ENCODE results near the gene AVPR1B.

Gene AVPR1B

GRCh38 chr1:206111271-206111927 is 5.8 kb downstream of the AVPR1B start:
- DNase-seq = no peak

DNA sequence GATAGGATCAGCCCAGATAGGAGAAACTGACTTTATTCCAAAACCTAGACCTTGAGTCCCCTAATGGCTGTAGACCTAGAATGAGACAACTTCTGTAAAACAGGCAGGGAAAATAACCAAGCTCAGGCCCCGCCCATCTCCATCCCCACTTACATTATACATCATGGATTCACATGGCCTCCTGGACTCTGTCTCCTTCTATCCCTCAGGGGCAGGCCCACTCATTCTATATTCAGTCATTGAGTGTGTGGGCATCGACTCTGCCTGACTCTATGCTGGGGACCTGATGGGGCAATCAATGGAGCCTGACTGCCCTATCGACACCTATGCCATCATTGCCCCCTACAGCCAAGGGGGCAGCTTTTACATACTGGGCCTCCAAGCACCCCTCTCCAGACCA is 6.4 kb downstream of the AVPR1B start:
- no peak for DNase-seq

- no peak for DNase-seq
Measured at GRCh38 chr1:206110161-206110560, 7.0 kb downstream of the AVPR1B start.

DNA sequence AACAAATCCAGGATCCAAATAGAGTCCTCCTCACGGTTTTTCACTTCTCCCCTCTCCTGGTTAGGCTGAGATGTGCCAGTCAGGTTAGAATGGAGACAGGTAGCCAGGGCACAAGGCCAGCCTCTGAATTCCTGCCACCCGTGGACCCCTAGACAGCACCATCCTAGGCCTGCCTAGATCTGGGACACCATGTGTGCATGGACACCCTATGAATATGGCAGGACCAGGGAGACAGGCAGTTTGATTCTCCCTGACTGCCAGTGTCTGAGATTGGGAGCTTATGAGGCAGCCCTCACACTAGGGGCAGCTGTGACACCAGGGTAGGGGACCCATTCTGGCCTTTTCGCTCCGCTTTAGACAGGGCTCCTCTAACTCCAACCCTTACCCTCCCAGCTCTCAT is 7.5 kb downstream of the AVPR1B start:
- DNase-seq = no peak

GRCh38 chr1:206108635-206109034 is 8.6 kb downstream of the AVPR1B start:
- DNase-seq = no peak

GRCh38 chr1:206107168-206107544 is 10.0 kb downstream of the AVPR1B start:
- no peak for DNase-seq

- DNase-seq = peak; percentile 92
Measured at GRCh38 chr1:206106328-206107167, 10.6 kb downstream of the AVPR1B start.

GRCh38 chr1:206105464-206105995 is 11.7 kb downstream of the AVPR1B start:
- DNase-seq = no peak

DNA sequence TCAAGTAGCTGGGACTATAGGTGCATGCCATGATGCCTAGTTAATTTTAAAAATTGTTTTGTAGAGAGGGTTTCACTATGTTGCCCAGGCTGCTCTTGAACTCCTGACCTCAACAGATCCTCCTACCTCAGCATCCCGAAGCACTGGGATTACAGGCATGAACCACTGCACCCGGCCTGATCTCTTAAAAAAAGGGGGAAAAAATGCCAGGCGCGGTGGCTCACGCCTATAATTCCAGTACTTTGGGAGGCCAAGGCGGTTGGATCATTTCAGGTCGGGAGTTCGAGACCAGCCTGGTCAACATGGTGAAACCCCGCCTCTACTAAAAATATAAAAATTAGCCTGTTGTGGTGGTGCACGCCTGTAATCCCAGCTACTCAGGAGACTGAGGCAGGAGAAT is 13.2 kb downstream of the AVPR1B start:
- no peak for DNase-seq

DNA sequence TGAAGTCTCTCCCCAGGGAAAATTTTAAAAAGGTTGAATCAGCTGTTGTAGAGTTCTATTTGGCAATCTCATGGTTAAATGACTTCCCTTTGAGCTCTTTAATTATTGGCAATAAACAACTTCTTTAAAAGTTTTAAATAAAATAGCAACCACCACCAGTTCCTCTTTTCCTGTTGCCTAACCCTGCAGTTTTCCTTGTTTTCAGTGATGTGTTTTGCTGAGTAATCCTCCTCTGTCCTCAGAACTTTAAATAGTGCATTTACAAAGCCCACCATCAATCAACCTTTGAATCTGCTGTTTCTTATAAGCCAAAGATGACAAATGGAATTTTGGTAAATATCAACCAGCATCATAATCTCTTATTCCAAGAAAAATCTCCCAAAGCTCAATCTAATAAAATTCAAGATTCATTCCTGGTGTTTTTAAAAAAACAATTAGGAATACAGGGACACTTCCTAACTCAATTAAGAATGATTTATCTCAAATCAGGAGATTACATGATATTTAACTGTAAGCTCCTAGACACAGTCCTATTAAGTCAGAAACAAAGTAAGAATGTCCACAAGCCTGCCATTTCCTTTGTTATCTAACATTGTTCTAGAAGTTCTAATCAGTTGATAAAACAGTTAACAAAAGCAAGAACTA is 14.8 kb downstream of the AVPR1B start:
- peak; percentile 74 for DNase-seq

DNA sequence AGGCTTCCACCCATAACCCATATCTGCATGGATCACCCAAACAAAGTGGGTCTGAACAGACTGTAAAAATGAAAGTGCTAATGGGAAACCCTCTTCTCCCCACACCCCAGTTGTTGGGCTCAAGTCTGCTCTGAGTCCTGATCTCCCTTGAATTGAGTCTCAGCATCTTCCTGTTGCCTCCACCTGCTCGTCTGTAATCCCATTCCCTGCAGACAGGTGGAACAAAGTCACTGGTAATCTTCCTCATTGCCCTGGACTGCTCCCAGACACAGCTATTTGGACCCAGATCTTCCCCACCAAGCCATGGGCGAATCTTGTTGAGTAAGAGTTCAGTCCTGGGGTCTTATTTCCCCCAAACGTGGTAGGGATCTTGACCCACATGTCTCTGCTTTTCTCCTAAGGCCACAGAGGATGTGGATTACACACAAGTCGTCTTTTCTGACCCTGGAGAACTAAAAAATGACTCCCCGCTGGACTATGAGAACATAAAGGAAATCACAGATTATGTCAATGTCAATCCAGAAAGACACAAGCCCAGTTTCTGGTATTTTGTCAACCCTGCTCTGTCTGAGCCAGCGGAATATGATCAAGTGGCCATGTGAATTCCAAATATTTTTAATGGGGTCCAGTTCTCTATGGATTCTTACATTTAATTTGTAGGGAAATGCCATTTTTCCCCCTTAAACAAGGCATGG is 15.7 kb downstream of the AVPR1B start:
- no peak for DNase-seq

- DNase-seq = peak; percentile 65
Measured at GRCh38 chr1:206100226-206100815, 16.9 kb downstream of the AVPR1B start.

DNA sequence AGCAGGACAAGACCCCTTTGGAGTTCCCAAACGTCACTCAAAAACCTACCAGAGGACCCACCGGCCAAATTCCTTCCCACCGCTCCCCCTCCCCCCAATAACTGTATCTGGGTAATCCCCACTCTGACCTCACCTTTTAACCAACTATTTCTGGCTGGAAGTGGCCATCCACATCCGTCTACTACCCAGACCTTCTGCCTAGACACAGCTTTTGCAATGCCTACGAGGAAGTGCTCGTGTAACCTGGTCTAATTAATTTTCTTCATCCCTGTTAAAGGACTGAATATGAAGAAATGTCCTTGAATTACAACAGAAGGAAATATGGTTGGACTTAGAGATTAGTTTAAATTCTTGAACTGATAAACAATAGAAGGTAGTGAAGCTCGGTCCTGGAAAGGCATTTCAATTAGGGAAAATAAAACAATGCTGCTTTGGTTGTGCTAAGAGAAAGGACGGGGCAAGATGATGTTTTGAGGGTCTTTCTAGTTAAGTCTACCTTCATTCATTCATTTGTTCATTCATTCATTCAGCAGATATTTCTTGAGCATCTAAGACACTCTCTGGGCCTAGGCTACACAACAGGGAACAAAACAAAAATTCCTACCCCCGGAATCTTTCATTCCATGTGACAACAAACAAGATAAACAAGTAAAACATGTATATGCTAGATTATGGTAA is 18.8 kb downstream of the AVPR1B start:
- DNase-seq = no peak

DNA sequence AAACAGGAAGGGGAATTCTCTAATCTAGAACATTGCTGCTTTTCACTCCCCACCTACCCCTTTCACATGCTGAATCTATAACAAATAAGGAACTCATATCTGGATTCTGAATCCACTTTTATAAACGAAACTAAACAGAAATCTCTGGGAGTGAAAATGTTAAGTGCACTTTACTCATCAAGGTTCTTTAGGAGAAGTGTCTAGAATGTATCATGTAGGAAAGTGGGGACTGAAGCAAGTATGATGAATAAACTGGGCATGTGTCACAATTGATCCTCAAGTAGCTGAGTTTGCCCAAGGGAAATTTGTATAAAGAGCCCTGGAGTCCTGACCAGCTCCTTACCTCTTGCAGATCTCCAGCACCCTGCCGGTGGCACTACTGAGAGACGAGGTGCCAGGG is 19.8 kb downstream of the AVPR1B start:
- DNase-seq = peak; percentile 19

DNA sequence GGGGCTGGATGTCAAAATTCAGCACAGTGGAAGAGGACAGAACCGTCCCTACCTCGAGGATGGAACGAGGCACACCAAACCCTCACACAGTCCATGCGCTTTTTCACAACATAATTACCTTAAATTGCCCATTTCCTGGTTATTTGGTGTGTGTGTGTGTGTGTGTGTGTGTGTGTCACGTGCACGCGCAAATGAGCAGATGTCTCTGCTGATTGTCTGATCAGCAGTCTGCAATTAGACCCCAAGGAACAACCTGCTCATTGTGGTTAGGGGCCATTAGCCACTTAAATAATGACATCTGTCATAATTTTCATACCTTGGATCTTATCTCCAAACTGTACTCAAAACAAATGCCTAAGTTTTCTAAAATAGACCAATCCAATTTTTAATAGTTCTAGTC is 23.2 kb downstream of the AVPR1B start:
- DNase-seq = peak; percentile 21

- no peak for DNase-seq
Measured at GRCh38 chr1:206089341-206089740, 27.8 kb downstream of the AVPR1B start.

- no peak for DNase-seq
Measured at GRCh38 chr1:206087091-206087490, 30.1 kb downstream of the AVPR1B start.

DNA sequence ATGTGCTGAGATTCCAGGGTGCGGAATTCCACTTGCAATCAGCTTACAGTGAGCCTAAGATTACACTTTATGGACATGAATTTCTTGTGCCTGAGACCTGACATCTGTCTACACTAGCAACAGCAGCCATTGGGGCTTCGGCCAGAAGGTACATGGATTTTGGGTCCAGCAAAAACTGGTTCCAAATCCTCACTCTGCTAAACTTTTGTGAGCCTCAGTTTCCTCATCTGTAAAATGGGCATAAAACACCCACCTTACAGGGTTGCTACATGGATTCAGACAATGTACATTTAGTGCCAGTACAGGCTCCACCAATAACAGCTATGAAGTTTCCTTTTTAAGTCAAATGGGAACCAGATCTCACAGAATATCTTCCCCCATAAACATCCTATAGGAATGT is 33.4 kb downstream of the AVPR1B start:
- no peak for DNase-seq

- DNase-seq = peak; percentile 51
Measured at GRCh38 chr1:206082831-206083695, 34.1 kb downstream of the AVPR1B start.

DNA sequence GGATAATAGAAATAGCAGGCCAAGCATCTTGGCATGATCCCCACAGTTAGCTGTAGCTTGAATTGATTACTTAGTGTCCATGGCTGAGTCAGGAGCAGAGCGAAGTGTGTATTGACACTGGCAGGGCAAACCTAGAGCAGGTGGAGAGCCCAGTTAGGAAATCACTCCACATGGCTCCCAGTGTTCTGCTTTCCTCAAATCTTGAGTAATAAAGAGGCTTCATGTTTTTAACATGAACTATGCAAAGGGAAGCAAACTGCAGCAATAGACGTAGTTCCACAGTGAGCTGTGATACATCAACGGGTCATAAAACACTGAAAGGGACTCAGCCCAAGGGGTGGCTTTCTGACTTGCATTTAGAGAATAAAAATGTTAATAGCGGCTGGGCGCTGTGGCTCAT is 35.3 kb downstream of the AVPR1B start:
- DNase-seq = no peak

Data from OCI-M1 (cell line).